Heart right ventricle (tissue), 16 donors: ENCODE data around the gene GREB1. TPM values are rescaled to one million over a fixed set of nuclear protein-coding genes. Genes with fewer than 3 reads are reported as not detected.

Experiments
- ATAC-seq, 8 donors: fragments of 200-7000 bp; cut with Tn5 transposase; one replicate each; pipeline ENCODE4 v1.9.1; 2020; ENCODE audit warnings: mild to moderate bottlenecking in 8 of 8, moderate library complexity in 8 of 8, moderate number of reproducible peaks in 1 of 8
- DNase-seq, 2 donors: peaks; one replicate each; pipeline ENCODE4 v3.0.0-alpha.2; 2020
- H3K27ac ChIP-seq, 10 donors: fragments of 200-600 bp; sonication (generic) in 2 of 10; one replicate each; pipeline versions ENCODE4 v1.5.0 to v1.8.0; 2020 to 2022; ENCODE audit warnings: mild to moderate bottlenecking in 3 of 10
- H3K27me3 ChIP-seq, 7 donors: fragments of 200-600 bp; one replicate each; pipeline ENCODE4 v1.8.0; 2021 to 2022; ENCODE audit warnings: mild to moderate bottlenecking in 2 of 7
- H3K36me3 ChIP-seq, 9 donors: fragments of 200-600 bp; sonication (generic) in 1 of 9; one replicate each; pipeline versions ENCODE4 v1.5.0 to v1.8.0; 2020 to 2022; ENCODE audit warnings: mild to moderate bottlenecking in 2 of 9
- H3K4me1 ChIP-seq, 9 donors: fragments of 200-600 bp; sonication (generic) in 1 of 9; one replicate each; pipeline versions ENCODE4 v1.5.0 to v1.8.0; 2020 to 2022; ENCODE audit warnings: mild to moderate bottlenecking in 4 of 9
- H3K4me3 ChIP-seq, 10 donors: fragments of 200-600 bp; sonication (generic) in 2 of 10; one replicate each; pipeline versions ENCODE4 v1.5.0 to v1.8.0; 2020 to 2022; ENCODE audit warnings: mild to moderate bottlenecking in 7 of 10, moderate library complexity in 2 of 10
- H3K9me3 ChIP-seq, 11 donors: fragments of 200-600 bp in 10 of 11; sonication (generic) in 2 of 11; one replicate each; pipeline versions ENCODE4 v1.5.0 to v1.8.0; 2013 to 2022; ENCODE audit warnings: mild to moderate bottlenecking in 2 of 11, control low read depth in 1 of 11, moderate library complexity in 1 of 11
- WGBS, 2 donors: extraction: QIAGEN DNeasy Blood & Tissue Kit; methylation state at CpG; one replicate each; pipeline ENCODE4 v1.1.7; 2013; ENCODE audit warnings: inconsistent platforms in 1 of 2; 5-methylcytosine and 5-hydroxymethylcytosine counted together
- intact Hi-C, 10 donors: fragments of 100-400 bp; cut with DNase I; formaldehyde crosslinking; loops; one replicate each; pipeline versions ENCODE4 v1.11.1 to v1.14.2; 2022
- polyA plus RNA-seq, 2 donors: library from polyadenylated mRNA; stranded (reverse); fragments of 200-250 nt; gene quantifications; one replicate each; pipeline ENCODE4 v1.2.3, GENCODE V29; 2013
- total RNA-seq, 10 donors: library from RNA; stranded (reverse); fragmentation: NEBNext Ultra II Directional in 3 of 10; extraction: Animal tissue kit (Norgen Biotek cat#: 25700) in 3 of 10; gene quantifications; one replicate each; pipeline versions ENCODE4 v1.2.1 to v1.2.4, GENCODE V29; 2021 to 2023
- TF ChIP-seq, protein P1 (sequence below), 9 donors: fragments of 200-600 bp; sonication (generic) in 2 of 9; IDR thresholded peaks; one replicate each; pipeline versions ENCODE4 v1.5.0 to v1.8.0; 2021 to 2022; ENCODE audit warnings: antibody characterized with exemption in 9 of 9, mild to moderate bottlenecking in 5 of 9, moderate library complexity in 1 of 9
- donor health status: Arrhythmogenic right ventricular cardiomyopathy.
- donor health status: ischemic (EF 13 %, LVEDD 7.1; RV severe dilation, severe dysfunction).
- donor health status: healthy with polysubstance abuse.
- donor health status: DM: no; HTN: yes; CAD: no.
- donor health status: DM: no; HTN: no; CAD: no.
- donor health status: ischemic (EF 25% LVEDD 6.9; RV normal size, moderate dysfunction).
- donor health status: ischemic (EF 25% LVEDD 5.7; RV mildly dilated, moderate dysfunction).
- donor health status: healthy.
- donor health status: DM: yes; HTN: yes; CAD: no.
- donor health status: Ischemic cardiomyopathy.
- donor health status: ischemic (EF 35%, LVEDD 5.7; RV mildly dilated, moderate dysfunction).
- donor health status: nonischemic (EF 11% LVEDD 7.7; RV severe dilation, severe dysfunction).
- donor health status: DM: yes; HTN: yes; CAD: no.
- donor health status: PGD.
- donor health status: ischemic (EF 29% LVEDD 5.4; RV normal size, mild dysfunction).
- donor health status: nonischemic (EF 23%, LVEDD 6.1; RV moderate dilation, normal function).

The GREB1 gene
- total and polyA plus RNA-seq, 12 donors = 1.2 to 15.6 (median 7.8) TPM

DNA sequence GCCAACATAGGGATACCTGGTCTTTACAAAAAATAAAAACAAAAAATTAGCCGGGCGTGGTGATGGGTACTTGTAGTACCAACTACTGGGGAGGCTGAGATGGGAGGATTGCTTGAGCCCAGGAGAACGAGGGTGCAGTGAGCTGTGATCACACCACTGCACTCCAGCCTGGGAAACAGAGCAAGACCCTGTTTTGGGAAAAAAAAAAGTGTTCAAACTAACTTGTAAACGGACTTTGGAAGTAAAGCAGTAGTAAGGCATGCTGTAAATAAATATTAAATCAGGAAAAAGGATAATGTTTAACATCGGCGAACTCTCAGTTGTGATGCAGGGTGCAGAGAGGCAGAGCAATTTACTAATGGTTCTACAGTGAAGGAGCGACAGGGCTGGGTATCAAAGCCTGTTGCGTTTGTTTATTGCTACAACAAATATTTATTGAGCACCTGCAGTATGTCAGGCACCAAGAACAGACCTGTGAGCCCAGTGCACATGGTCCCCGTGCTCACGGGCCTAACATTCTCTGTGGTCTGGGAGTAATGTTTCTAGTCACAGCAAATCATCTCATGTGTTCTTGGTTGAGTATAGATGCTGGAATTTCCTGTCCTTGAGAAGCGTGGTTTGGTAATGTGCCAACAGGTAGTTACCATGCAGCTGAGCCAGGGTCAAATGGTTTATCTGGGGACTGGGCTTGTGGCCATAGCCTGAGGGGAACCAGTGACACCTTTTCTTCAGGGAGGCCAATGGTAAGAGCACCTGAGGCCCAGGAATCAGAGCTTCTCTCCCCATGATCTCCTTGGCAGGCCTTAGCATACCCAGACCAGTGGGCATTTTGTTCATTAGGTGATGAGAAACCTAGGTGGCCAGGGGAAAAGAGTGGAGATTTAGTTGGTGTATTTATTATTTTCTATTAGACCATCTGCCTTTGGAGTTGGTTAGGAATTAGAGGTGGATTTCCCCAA lies 27.9 kb upstream of the GREB1 start:
- DNase-seq (no peak), ATAC-seq (peak in 2 of 8 donors; percentile 12 to 28)
- H3K4me3 ChIP-seq = no peak overlapping the region
- H3K36me3 ChIP-seq = no peaks in the 10 kb centered on the region
- H3K27ac ChIP-seq = peak overlapping the region in 1 of 10 donors; percentile 13
- peaks cover 0 to 1% (median 0%) of the 10 kb centered on the region in 7 donors for H3K27me3 ChIP-seq
- intact Hi-C loops = no loop called here
- 77% methylated on average over 11 of the region's 11 CpGs for WGBS, 2 donors
- H3K4me1 ChIP-seq = peaks cover 0 to 12% (median 0%) of the 10 kb centered on the region in 9 donors
- peaks cover 0 to 13% (median 0%) of the 10 kb centered on the region in 11 donors for H3K9me3 ChIP-seq
- TF ChIP-seq, protein P1, sequence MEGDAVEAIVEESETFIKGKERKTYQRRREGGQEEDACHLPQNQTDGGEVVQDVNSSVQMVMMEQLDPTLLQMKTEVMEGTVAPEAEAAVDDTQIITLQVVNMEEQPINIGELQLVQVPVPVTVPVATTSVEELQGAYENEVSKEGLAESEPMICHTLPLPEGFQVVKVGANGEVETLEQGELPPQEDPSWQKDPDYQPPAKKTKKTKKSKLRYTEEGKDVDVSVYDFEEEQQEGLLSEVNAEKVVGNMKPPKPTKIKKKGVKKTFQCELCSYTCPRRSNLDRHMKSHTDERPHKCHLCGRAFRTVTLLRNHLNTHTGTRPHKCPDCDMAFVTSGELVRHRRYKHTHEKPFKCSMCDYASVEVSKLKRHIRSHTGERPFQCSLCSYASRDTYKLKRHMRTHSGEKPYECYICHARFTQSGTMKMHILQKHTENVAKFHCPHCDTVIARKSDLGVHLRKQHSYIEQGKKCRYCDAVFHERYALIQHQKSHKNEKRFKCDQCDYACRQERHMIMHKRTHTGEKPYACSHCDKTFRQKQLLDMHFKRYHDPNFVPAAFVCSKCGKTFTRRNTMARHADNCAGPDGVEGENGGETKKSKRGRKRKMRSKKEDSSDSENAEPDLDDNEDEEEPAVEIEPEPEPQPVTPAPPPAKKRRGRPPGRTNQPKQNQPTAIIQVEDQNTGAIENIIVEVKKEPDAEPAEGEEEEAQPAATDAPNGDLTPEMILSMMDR (IDR thresholded peaks at IDR 0.05) = no peak

DNA sequence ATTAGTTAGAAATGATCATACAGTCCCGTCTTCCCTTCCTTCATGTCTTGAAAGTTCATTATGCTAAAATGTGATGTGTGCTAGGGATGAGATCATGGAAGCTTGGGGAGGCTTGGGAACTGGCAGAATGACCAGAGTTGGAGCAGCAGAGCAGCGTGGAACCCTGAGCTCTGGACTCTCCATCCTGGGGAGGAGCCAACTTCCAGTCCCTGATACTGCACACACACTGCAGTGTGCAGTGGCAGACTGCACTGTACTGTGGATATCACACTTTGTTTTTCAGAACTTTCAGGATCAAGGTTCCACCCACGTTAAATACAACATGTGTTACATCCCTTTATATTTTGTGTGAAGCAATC lies 27.3 kb upstream of the GREB1 start:
- TF ChIP-seq, protein P1 (IDR thresholded peaks at IDR 0.05) = no peak
- H3K4me3 ChIP-seq = no peak overlapping the region
- H3K9me3 ChIP-seq = peaks cover 0 to 13% (median 0%) of the 10 kb centered on the region in 11 donors
- ATAC-seq (peak in 4 of 8 donors; percentile 56 to 78 (median 74)), DNase-seq (no peak)
- intact Hi-C loops = no loop called here
- H3K36me3 ChIP-seq = no peaks in the 10 kb centered on the region
- peaks cover 0 to 12% (median 0%) of the 10 kb centered on the region in 9 donors for H3K4me1 ChIP-seq
- WGBS, 2 donors = 47 to 51% methylated on average over 3 of the region's 3 CpGs
- peak overlapping the region in 1 of 10 donors; percentile 13 for H3K27ac ChIP-seq
- H3K27me3 ChIP-seq = peaks cover 0 to 3% (median 0%) of the 10 kb centered on the region in 7 donors

DNA sequence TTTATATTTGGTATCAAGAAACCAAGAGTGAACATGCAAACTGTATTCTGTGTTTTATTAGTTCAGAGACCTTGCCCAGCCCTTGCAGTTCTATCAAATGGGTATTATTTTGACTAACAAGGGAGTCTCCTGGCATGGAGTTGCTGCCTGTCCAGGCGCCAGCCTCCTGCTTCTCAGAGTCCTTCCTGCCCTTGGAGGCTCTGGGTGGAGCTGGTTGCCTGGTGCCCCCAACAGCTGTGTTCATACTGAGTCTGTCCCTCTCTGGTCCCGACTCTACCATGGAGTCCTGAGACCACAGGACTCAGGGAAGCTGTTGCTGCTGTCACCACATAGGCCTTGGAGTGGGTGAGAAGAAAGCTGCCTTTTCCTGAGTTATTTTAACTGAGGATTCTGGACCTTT lies 26.3 kb upstream of the GREB1 start:
- Histone ChIP-seq H3K9me3 (peaks cover 0 to 13% (median 0%) of the 10 kb centered on the region in 11 donors), H3K27ac (no peak overlapping the region), H3K4me3 (no peak overlapping the region), H3K36me3 (no peaks in the 10 kb centered on the region), H3K4me1 (peaks cover 0 to 12% (median 0%) of the 10 kb centered on the region in 9 donors), H3K27me3 (peaks cover 0 to 3% (median 0%) of the 10 kb centered on the region in 7 donors)
- DNase-seq (no peak), ATAC-seq (peak in 1 of 8 donors; percentile 18)
- WGBS, 2 donors = 57 to 65% methylated on average over 2 of the region's 2 CpGs
- intact Hi-C loops = no loop called here
- TF ChIP-seq, protein P1 (IDR thresholded peaks at IDR 0.05) = no peak

DNA sequence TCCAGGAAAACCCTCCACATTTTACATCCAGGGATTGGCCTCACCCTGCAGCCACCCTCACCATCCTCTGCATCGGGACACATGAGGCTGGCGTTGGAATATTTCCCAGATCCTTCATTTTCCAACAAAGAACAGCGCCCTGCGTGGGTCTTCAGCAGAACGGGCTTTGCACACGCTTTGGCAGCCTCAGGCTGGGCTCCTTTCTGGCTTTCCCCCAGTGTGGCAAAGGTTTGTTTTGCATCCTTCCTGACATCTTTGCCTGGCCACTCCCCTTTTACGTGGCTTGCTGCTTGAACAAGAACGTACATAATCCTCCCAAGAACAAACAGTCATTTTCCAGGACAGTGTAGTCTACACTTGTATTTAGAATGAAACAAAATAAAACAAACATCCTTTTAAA lies 25.6 kb upstream of the GREB1 start:
- peaks cover 0 to 7% (median 0%) of the 10 kb centered on the region in 11 donors for H3K9me3 ChIP-seq
- TF ChIP-seq, protein P1 (IDR thresholded peaks at IDR 0.05) = no peak
- H3K4me3 ChIP-seq = no peak overlapping the region
- intact Hi-C loops = no loop called here
- H3K4me1 ChIP-seq = peaks cover 0 to 12% (median 0%) of the 10 kb centered on the region in 9 donors
- peaks cover 0 to 3% (median 0%) of the 10 kb centered on the region in 7 donors for H3K27me3 ChIP-seq
- no peak for DNase-seq
- H3K27ac ChIP-seq = no peak overlapping the region
- H3K36me3 ChIP-seq = no peaks in the 10 kb centered on the region
- WGBS, 2 donors = 65 to 73% methylated on average over 8 of the region's 8 CpGs
- no peak for ATAC-seq
